Activated CD4-positive, alpha-beta T cell treated with anti-CD3 and anti-CD28 coated beads, Interleukin-2, amount 50 U/mL, for 24 hours (primary cell): Measurements from ENCODE around the gene RBM19.

Experiments
- DNase-seq, 2 donors: peaks; one replicate each; pipeline ENCODE4 v3.0.0-alpha.2; 2020; ENCODE audit warnings: low read depth in 1 of 2, low spot score in 1 of 2

The RBM19 gene

GRCh38 chr12:113934060-113934814, 31.9 kb downstream of the RBM19 start:
- no peak for DNase-seq

- no peak for DNase-seq
These were observed 32.8 kb downstream of the RBM19 start for GRCh38 chr12:113933201-113933786.

DNA sequence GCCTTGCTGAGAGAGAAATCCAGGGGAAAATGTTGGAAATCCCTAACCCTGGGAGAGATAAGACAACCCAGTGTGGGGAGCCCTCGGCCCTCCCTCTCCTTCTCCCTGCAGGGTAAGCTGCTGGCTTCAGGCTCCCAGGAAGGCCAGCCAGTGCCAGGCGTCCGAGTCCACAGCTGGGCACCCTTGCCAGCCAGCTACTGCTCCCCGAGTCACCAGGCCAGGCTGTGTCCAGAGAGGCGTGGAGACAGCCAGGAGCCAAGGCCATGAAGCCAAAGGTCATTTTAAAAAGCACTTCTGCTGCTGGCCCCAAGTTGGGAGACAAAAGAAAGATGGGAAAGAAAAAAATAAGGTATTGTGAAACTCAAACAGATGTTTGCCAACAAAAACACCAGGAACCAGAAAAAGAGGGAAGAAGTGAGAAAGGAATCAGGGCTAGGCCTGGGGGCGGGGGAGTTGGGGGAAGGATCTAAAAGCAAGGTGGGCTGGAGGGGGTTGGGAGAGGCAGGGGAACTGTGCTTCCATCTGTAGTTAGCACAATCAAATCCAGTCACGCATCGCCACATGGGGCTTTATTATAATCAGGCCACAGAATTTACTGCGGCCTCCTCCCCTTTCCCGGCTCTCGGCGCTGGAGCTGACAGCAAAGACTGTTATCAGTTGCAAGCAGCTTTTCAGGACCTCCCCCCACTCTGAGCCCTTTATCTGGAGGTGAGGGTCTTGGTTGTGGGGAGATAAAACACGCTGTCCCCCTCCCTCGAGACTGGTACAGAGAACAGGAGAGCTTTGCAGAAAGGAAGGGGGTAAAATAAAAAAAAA, 33.5 kb downstream of the RBM19 start:
- no peak for DNase-seq

- no peak for DNase-seq
These were observed 34.6 kb downstream of the RBM19 start for GRCh38 chr12:113931517-113931916.

GRCh38 chr12:113930249-113930648, 35.9 kb downstream of the RBM19 start:
- DNase-seq, result no peak

- DNase-seq, result no peak
These were observed 36.7 kb downstream of the RBM19 start for GRCh38 chr12:113929312-113929989.

DNA sequence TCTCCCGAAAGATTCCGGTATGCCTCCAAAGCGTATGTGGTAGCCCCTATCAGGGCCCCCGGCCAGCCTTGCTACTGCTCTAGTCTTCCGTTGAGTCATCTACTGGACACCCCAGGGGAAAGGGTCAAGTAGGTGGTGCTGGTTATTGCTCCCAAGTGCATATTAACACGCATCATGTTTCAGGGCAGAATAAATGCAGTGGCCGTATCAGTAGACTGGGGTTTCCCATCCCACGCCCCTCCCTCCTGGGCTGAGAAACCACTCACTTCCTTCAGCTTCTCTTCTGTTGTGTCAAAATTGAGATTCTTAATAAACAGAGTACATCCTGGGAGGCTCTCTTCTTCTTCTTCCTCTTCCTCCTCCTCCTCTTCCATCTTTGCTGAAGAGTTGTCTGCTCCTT, 39.3 kb downstream of the RBM19 start:
- DNase-seq, result no peak

DNA sequence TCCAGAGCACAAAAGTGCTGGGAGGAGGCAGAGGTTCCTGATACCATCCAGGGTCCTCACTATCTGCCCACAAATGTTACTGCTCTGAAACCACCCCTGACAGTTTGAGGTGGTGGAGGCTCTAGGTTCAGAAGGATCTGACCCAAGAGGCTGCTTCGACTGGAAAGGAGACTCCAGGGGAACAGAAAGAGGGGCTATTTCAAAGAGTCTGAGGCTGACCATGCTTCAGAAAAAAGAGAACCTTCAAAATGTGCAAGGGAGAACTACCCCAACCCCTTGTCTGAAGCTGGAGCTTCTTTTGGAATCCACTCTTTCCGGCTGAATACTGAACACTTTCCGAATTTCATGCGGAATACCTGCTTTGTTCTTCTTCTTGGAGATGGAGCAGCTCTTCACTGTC, 41.8 kb downstream of the RBM19 start:
- DNase-seq, result no peak

DNA sequence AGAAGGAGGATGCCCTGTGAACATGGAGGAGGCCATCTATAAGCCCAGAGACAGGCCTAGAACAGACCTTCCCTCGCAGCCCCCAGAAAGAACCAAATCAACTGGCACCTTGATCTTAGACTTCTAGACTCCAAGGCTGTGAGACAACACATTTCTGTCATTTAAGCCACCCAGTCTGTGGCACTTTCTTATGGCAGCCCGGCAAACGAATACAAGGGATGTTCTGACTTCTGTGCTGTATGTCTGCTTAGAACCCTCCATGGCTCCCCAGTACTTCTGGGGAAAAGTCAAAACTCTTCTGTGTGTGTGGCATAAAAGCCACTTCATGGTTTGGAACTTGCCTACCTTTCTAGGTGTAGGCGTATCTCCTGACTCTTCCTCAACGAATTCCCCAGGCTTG, 42.9 kb downstream of the RBM19 start:
- DNase-seq, result no peak

DNA sequence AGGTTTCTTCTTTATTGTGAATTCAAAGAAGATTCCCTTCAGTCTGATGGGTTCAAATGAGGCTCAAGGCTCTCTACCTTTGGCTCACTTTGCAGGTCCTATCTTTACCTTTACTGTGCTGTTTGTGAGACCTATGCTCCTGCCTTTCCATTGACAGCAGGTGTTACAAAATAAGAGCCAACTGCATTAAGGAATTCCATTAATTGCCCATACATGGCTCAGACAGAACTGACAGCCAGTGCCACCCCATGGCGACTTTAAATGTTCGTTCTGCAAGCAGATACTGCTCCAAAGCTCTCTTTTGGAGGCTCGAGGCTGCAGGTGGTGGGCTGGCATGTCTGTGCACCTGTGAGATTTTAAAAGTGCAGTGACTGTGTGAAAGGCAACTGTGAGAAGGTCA, 44.7 kb downstream of the RBM19 start:
- DNase-seq, result no peak

GRCh38 chr12:113919791-113920190, 46.3 kb downstream of the RBM19 start:
- DNase-seq, result no peak

- DNase-seq, result no peak
These were observed 47.8 kb downstream of the RBM19 start for GRCh38 chr12:113918306-113918705.

DNA sequence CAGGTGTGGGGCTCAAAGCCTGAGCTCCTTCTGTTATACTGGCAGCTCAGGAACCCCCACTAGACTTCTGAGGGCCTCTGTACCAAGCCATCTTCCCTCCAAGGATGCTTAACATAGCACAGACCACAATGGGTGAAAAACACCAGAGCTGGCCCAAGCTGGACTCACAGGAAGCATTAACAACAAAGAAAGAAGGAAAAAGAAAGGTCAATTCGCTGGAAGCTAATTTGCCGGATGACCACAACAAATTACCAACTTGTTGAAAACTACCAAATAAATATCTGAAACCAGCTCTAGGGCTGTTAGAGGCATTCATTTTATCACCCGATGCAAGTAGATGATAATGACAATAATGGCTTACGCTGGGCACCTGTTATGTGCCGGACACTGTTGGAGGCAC, 48.7 kb downstream of the RBM19 start:
- DNase-seq, result no peak

GRCh38 chr12:113914806-113915205, 51.3 kb downstream of the RBM19 start:
- no peak for DNase-seq

- no peak for DNase-seq
These were observed 51.9 kb downstream of the RBM19 start for GRCh38 chr12:113914176-113914575.

GRCh38 chr12:113912760-113913329, 53.3 kb downstream of the RBM19 start:
- DNase-seq, result peak; percentile 17 to 33

DNA sequence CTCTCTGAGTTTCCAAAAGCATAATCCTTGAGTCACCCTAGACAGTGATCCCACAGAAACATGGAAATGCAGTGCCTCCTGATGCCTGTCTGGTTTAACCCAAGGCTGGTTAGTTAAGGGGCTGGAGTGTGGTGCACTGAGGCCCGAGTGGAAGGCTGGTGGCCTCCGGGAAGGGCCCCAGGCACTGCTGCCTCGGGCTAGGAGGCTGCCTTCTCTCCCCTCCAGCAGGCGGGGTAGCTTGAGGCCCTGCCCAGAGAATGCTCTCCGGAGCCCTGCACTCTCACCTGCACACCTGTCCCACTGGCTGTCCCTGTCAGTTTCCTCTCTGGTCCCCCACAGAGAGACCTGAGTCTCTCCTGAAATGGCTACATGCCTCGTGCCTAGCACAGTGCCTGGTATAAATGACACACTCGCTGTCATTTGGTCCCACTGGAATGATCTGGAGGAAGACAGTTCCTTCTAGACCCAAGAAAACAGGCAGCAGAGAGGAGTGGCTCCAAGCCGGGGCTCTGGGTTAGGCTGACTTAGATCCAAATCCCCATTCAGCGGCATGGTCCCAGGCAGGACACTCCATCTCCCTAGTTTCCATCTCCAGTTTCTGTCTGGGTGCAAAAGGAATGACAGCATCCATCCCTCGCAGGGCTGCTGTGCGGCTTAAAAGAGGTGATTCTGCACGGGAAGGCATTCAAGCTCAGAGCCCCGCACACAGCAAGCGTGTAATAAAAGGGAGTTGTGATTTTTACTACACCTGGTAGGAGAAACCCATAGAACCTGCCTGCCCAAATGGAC, 54.0 kb downstream of the RBM19 start:
- no peak for DNase-seq

DNA sequence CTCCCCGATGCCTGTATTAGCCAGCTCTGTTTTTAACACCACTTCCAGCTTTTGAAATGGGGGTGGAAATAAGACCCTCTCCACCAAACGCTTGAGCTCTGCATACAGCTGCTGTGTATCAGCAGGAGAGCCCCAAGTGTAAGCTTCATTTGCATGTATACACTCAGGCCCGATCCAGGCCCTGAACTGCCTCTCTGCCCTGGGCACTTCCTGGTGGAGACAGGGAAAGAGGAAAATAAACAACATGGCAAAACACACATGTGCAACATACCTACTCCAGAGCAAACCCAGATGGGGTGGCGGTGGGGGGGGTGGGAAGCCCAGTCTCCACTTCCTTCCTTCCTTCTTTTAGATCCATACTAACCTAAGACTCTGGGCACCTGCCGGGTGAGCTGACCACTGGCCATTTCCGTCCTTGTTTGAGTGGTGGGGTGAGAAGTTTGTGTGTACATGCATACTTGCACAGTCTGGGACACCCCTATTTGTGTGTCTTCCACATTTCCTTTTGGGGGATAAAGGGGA, 55.3 kb downstream of the RBM19 start:
- no peak for DNase-seq

DNA sequence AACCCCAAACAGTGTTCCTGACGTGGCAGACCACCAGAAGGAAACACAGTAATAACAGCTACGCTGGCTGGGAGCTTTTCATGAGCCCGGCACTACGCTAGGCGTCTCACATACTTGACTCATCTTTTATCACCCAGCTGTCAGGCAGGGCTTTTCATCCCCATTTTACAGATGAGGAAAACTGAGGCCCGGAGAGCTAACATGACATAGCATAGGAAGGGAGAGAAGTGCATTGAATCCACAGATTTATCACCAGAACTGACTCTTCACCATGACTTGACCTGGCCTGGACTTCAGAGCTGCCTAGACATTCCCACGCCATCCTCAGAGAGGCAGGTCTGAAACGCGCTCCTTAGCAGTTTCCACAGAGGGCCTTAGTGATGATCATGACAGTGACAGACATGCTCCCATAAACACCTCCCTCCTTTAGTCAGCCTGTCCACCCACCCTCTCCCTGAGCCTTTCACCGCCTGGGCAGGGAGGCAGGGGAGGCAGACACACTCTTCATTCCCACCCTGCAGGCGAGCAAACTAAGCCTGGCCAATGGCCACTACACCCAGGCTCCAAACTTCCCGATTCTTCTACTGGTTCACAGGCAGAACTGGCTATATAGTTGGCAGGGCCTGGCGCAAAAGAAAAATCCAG, 56.2 kb downstream of the RBM19 start:
- DNase-seq, result no peak
